ENCODE results near the gene KATNAL2.

KATNAL2 gene, protein sequence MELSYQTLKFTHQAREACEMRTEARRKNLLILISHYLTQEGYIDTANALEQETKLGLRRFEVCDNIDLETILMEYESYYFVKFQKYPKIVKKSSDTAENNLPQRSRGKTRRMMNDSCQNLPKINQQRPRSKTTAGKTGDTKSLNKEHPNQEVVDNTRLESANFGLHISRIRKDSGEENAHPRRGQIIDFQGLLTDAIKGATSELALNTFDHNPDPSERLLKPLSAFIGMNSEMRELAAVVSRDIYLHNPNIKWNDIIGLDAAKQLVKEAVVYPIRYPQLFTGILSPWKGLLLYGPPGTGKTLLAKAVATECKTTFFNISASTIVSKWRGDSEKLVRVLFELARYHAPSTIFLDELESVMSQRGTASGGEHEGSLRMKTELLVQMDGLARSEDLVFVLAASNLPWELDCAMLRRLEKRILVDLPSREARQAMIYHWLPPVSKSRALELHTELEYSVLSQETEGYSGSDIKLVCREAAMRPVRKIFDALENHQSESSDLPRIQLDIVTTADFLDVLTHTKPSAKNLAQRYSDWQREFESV

DNA sequence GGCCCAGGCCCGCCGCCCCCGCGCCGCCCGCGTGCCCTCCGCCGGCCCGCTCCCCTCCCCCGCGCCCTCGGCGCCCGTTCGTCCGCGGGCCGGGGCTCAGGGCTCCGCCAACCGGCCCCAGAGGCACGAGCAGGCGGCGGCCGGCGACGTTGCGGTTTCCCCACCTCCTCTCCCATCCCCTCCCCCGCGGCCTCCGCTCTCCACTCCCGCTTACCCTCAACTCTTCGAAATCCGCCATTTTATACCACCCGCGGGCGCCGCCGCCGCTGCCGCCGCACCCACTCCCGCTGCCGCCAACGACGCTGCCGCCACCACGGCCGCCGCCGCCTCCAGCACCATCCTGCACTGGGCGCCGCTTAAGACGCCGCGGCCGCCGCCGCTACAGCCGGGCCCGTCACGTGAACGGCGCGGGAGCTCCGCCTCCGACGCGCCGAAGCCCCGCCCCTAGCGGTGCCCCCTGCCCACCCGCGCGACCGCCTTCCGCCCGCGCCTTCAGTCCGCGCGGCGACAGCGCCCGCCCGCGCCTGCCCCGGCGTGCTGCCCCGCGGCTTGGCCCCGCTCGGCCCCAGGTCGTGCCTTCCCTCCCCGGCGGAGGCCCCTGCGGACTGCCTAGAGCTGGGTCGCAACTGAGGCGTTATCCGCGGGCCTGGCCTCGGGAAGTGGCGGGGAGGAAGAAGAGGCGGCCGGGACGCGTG is at the start of gene KATNAL2, which contains the start of gene PIAS2:
Gene KATNAL2, plus strand, starts transcription at position 495 of the 695 bp plus-strand sequence. CDS start 29,271 bp downstream, outside the sequence.
Gene PIAS2, minus strand, starts transcription at position 400 of the 695 bp plus-strand sequence. Its CDS starts 162 bp downstream, at position 238.
- FAIRE-seq = no peak

GRCh38 chr18:46868169-46868921 is 49.1 kb upstream of the KATNAL2 start:
- no peak for FAIRE-seq

DNA sequence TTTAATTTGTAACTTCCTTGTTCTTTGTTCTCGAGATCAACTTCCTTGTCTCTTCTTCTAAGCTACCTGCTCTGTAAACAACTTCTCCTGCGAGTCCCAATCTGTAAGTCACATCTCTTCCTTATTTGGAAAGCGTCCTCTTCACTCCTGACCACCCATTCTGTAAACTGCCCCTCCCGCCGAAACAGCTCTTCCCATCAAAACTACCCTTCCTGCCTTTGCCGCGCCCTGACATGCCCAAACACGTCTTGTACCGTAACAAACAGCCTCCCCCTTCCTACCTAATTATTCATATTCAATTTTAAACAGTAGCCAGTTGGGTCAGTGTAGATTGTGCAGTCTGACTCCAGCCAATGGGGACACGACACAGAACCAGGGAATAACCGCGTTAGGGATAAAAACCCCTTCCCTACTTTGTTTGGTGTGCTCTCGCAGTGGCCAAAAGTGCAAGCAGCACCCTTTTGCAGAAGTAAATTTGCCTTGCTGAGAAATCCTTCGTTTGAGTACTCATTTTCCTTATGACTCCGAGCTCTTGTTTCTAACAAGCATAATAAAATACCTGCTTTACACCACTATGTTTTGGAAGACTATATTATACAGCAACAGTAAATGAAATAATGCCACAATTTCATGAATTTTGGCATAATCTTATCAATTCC is 39.9 kb upstream of the KATNAL2 start:
- FAIRE-seq = no peak

DNA sequence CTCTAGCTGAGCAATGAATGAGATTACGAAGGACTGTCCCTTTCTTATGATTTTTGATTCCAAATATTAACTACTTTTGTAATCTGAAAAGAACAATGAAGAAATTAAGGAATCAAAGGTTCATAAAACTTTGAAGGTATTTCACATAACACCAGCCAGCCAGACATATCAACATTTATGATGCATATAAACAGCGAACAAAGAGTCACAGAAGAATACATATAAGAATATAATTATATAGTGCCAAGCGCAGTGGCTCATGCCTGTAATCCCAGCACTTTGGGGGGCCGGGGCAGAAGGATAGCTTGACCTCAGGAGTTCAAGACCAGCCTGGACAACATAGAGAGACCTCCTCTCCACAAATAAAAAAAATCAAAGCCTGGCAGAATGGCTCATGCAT is 34.2 kb upstream of the KATNAL2 start:
- no peak for FAIRE-seq

- no peak for FAIRE-seq
These were observed 30.5 kb upstream of the KATNAL2 start for GRCh38 chr18:46886893-46887292.

GRCh38 chr18:46888965-46889364 is 28.4 kb upstream of the KATNAL2 start:
- no peak for FAIRE-seq

GRCh38 chr18:46891742-46892214 is 25.6 kb upstream of the KATNAL2 start:
- FAIRE-seq = no peak

GRCh38 chr18:46892842-46893241 is 24.6 kb upstream of the KATNAL2 start:
- peak; percentile 34 for FAIRE-seq

GRCh38 chr18:46893360-46893759 is 24.0 kb upstream of the KATNAL2 start:
- FAIRE-seq = no peak

DNA sequence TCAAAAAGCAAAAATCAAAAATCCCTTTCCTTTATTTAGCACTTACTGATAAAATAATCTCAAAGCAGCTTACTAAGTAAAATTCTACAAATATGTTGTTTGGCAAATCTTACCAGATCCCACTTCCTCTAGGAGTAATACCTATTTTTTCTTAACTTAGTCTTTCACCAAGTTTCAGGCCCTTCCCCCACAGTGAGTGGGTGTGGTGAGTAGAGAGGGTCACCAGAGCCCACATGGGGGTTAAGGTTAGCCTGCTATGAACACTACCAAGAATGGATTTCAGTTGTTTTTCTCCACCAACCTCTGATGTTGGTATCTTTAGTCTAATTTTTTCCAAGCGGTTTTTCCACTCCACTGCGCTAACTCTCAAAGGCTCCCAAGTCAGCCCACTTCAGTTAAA is 23.3 kb upstream of the KATNAL2 start:
- FAIRE-seq = no peak

DNA sequence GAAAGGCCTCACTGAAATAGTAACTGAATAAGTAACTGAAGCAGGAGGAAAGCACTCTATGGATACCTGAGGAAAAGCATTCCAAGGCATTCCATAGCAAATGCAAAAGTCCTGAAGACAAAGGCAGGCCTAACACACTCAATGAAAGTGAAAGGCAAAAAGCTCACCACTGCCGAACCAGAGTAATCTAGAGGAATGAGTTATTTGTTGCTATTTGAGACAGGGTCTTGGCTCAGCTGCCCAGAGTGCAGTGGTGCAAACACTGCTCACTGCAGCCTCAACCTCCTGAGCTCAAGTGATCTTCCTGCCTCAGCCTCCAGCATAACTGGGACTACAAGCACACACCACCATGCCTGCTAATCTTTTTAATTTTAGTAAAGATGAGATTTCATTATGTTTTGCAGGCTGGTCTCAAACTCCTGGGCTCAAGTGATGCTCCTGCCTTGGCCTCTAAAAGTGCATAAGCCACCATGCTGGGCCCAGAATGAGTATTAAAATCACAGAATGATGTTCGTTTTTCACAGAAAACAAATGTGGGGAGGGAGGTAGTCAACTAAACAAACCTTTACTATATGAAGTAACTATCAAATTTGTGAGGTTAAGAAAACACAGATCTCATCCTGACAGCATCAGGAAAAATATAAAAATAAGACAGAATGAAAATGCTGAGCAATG is 18.0 kb upstream of the KATNAL2 start:
- FAIRE-seq = no peak

DNA sequence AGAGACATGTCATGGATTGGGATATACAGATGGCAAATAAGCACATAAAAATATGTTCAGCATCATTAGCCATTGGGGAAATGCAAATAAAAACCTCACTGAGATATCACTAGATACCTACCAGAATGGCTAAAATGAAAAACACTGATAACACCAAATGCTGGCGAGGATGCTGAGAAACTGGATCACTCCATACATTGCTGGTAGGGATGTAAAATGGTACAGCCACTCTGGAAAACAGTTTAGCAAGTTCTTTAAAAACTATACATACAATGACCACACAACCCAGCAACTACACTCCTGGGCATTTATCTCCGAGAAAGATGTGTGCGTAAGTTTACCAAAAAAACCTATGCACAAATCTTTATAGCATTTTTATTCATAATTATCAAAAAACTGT is 14.0 kb upstream of the KATNAL2 start:
- FAIRE-seq = no peak

DNA sequence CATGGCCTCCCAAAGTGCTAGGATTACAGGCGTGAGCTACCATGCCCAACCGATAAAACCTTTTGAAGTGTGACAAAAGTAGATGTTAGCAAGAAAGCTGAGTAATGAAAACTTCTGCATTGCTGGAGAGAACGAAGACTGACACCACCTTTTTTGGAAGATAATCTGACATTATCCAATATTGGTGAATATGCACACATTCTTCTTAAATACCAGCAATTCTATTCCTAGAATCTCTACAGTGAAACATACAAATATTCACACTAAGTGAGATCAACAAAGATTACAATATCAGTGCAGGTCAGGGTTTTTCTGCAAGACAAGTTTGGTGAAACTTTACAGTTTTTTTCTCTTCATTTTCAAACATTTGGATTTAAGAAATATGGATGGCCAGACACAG is 7.9 kb upstream of the KATNAL2 start:
- no peak for FAIRE-seq

- no peak for FAIRE-seq
These were observed 6.5 kb upstream of the KATNAL2 start for GRCh38 chr18:46910856-46911255.

GRCh38 chr18:46915800-46916550 is 1.4 kb upstream of the KATNAL2 start:
- FAIRE-seq = no peak

DNA sequence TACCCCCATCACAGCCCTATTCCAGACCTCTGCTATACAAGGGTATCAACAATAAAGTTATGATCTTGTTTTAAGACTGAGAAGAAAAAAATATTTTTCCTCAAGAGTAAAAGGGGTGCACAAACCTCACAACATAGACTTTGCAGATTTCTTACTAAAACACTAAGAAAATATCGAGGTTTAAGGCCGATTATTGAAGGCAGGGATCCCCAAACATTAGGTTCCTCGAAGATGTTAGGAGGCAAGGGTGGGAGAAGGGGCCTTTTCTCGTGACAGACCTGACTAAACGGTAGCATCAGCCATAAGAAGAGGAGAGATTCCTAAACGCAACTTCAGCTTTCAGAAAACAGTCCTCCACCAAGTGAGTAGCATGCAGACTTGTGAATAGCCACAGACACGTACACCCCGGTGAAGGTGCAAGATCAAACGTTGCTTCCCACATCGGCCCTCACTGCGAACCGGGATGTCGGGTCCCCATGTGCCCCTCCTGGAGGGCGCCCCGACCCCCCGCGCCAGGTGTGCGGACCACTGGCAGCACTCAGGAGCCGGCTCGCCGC is 773 bp upstream of the KATNAL2 start:
- no peak for FAIRE-seq

GRCh38 chr18:46917803-46918600 is 600 bp downstream of the KATNAL2 start:
- FAIRE-seq = no peak

GRCh38 chr18:46920067-46920466 is 2.7 kb downstream of the KATNAL2 start:
- FAIRE-seq = no peak

GRCh38 chr18:46920653-46921052 is 3.3 kb downstream of the KATNAL2 start:
- FAIRE-seq = no peak
